GM13977 (cell line): ENCODE data around the gene CNGB1.

Source experiments
- DNase-seq: peaks from one replicate; pipeline ENCODE4 v3.0.0; 2012; ENCODE audit warnings: low spot score
- in situ Hi-C: fragments of 300-500 bp; cut with MboI; formaldehyde crosslinking; loops from one replicate; pipeline ENCODE4 v1.12.0; 2022; ENCODE audit warnings: low sequenced_read_pairs, low pct_unique_long_range_greater_than_20kb, mixed read lengths, inconsistent platforms; ENCODE audit not compliant: unreplicated experiment
- TF ChIP-seq, protein P1 (sequence below): IDR thresholded peaks from 2 replicates; pipeline ENCODE4 v1.5.1; 2012; ENCODE audit warnings: mild to moderate bottlenecking, control low read depth; ENCODE audit not compliant: insufficient read depth; ENCODE audit errors: extremely low read depth, missing control alignments

Gene CNGB1

DNA sequence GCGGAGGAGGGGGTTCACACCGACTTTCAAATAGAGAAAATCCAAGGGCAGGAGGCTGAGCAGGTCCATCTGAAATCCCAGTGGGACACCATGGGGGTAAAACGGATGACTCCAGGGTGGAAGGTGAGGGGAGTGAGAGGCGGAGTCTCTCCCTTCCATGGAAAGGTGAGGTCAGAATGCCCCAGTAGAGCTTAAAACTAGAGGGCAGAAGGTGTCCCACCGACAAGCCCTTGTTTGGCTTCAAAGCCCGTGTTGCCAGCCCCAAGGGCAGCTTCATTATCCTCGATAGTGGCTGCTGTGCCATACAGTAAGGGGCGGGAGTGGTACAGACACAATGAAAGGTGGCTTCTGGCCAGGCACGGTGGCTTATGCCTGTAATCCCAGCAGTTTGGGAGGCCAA, 55.7 kb downstream of the CNGB1 start:
- in situ Hi-C loops: no loop called here
- TF ChIP-seq, protein P1, sequence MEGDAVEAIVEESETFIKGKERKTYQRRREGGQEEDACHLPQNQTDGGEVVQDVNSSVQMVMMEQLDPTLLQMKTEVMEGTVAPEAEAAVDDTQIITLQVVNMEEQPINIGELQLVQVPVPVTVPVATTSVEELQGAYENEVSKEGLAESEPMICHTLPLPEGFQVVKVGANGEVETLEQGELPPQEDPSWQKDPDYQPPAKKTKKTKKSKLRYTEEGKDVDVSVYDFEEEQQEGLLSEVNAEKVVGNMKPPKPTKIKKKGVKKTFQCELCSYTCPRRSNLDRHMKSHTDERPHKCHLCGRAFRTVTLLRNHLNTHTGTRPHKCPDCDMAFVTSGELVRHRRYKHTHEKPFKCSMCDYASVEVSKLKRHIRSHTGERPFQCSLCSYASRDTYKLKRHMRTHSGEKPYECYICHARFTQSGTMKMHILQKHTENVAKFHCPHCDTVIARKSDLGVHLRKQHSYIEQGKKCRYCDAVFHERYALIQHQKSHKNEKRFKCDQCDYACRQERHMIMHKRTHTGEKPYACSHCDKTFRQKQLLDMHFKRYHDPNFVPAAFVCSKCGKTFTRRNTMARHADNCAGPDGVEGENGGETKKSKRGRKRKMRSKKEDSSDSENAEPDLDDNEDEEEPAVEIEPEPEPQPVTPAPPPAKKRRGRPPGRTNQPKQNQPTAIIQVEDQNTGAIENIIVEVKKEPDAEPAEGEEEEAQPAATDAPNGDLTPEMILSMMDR: no peak
- DNase-seq: no peak

- in situ Hi-C loops: no loop called here
- TF ChIP-seq, protein P1: no peak
- no peak for DNase-seq
Measured at GRCh38 chr16:57914244-57915173, 56.4 kb downstream of the CNGB1 start.

DNA sequence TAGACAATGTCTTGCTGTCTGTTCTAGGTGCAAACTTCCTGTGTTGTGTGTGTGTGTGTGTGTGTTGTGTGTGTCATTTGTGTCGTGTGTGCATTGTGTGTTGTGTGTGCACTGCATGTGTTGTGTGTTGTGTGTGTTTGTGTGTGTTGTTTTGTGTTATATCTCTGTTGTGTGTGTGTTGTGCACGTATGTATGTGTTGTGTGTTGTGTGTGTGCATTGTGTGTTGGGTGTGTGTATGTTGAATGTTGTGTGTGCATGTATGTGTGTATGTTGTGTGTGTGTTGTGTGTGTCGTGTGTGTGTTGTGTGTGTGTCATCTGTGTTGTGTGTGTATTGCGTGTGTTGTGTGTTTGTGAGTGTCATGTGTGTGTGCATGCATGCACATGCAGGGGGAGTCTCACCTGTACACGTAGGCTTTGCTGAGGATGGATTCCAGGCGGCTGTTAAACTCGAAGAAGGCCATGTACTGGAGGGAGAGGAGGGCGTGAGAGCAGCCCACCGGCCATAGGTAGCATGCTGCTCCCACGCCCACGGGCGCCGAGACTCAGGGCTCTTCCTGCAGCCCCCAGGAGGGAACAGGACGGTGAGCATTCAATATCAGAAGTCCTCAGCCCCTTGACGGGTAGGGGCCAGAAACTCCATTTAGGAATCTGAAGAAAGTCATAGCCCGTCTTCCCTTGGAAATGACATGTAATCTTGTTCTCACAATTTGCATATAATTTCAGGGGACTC, 58.2 kb downstream of the CNGB1 start:
- DNase-seq: no peak
- TF ChIP-seq, protein P1: no peak
- in situ Hi-C loops: no loop called here

GRCh38 chr16:57911743-57912142, 59.2 kb downstream of the CNGB1 start:
- DNase-seq: no peak
- in situ Hi-C loops: no loop called here
- TF ChIP-seq, protein P1: no peak

DNA sequence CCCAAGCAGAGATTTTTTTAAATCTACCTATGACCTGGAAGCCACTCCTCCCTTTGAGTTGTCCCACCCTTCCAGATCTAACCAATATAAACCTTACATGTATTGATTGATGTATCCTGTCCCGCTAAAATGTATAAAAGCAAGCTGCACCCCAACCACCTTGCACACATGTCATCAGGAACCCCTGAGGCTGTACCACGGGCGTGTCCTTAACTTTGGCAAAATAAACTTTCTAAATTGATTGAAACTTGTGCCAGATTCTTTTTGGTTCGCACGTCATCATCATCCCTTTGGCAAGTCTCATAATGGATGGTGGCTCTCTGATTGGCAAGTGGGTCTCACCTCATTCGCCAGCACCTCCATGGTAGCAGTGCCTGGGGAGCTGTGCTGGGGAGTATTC, 60.2 kb downstream of the CNGB1 start:
- TF ChIP-seq, protein P1: no peak
- DNase-seq: no peak
- in situ Hi-C loops: no loop called here

- TF ChIP-seq, protein P1: no peak
- no peak for DNase-seq
- in situ Hi-C loops: no loop called here
Measured at GRCh38 chr16:57908409-57908987, 62.4 kb downstream of the CNGB1 start.
